ENCODE results near the gene TLR9. TPM values are rescaled to one million over a fixed set of nuclear protein-coding genes. Genes with fewer than 3 reads are reported as not detected.
A peak's percentile ranks its signal among the peaks of the same experiment; 100 is the strongest.

The TLR9 gene
- total RNA-seq, 4 donors from 2014 or later, result not detected

DNA sequence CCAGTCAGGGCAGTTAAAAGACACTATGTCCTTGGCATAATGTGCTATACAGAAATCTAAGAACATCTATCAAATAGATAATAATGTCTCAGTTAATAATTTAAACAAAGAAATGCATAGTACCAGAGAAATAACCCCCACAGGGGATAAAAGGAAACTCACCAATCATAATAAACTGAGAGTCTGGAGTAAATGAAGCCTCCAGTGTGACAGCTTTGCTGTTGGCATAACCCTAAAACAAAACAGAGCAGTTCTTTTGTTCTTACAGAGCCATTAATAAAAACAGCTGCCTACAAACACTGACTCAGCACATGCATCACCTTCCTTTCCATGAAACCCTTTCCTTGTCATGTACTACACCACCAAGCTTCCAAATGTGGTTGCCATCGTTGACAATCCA, 33.6 kb upstream of the TLR9 start:
- peak; percentile 39 for ATAC-seq
- Histone ChIP-seq H3K9me3 (no peaks in the 10 kb centered on the region), H3K36me3 (peaks cover 0 to 100% of the 10 kb centered on the region in 2 donors), H3K4me1 (peaks cover 0 to 65% (median 0%) of the 10 kb centered on the region in 3 donors), H3K4me3 (no peak overlapping the region), H3K27me3 (no peaks in the 10 kb centered on the region), H3K27ac (peak overlapping the region in 1 of 4 donors; percentile 28)
- TF ChIP-seq POLR2A (IDR thresholded peaks at IDR 0.05) (no peak), EP300 (IDR thresholded peaks at IDR 0.05) (no peak), POLR2AphosphoS5 (IDR thresholded peaks at IDR 0.05) (no peak)
- TF ChIP-seq, protein P1, sequence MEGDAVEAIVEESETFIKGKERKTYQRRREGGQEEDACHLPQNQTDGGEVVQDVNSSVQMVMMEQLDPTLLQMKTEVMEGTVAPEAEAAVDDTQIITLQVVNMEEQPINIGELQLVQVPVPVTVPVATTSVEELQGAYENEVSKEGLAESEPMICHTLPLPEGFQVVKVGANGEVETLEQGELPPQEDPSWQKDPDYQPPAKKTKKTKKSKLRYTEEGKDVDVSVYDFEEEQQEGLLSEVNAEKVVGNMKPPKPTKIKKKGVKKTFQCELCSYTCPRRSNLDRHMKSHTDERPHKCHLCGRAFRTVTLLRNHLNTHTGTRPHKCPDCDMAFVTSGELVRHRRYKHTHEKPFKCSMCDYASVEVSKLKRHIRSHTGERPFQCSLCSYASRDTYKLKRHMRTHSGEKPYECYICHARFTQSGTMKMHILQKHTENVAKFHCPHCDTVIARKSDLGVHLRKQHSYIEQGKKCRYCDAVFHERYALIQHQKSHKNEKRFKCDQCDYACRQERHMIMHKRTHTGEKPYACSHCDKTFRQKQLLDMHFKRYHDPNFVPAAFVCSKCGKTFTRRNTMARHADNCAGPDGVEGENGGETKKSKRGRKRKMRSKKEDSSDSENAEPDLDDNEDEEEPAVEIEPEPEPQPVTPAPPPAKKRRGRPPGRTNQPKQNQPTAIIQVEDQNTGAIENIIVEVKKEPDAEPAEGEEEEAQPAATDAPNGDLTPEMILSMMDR (IDR thresholded peaks at IDR 0.05), result no peak
- 45 to 67% methylated on average over 1 of the region's 1 CpG for WGBS, 2 donors (ENCODE audit: low coverage in 1 of 2)

DNA sequence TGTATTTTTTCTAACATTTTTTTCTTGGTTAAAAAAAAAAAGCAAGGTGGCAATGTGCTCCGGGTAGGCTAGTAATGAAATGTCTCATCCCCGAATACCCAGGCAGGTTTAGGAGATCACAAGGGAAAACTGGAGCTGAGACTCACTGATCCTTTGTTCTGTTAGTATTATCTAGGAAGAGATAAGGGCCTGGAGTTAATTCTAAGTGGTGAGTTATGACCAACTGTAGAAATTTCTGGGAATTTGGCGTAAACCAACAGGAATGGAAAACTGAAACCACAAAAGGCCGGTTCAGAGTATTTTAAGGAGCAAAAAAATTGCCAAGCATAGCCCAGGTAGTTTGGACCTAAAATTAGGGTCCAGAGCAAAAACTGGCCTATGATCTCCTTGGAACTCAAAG, 32.5 kb upstream of the TLR9 start:
- no peak for ATAC-seq
- H3K27ac ChIP-seq, result peak overlapping the region; percentile 10 to 63 (median 46)
- TF ChIP-seq POLR2A (IDR thresholded peaks at IDR 0.05) (no peak), EP300 (IDR thresholded peaks at IDR 0.05) (no peak), POLR2AphosphoS5 (IDR thresholded peaks at IDR 0.05) (no peak)
- TF ChIP-seq, protein P1 (IDR thresholded peaks at IDR 0.05), result no peak
- WGBS, 2 donors (ENCODE audit: low coverage in 1 of 2), result 83 to 94% methylated on average over 3 to 4 of the region's 4 CpGs
- H3K4me1 ChIP-seq, result peaks cover 0 to 63% (median 0%) of the 10 kb centered on the region in 3 donors
- H3K9me3 ChIP-seq, result no peaks in the 10 kb centered on the region
- H3K27me3 ChIP-seq, result no peaks in the 10 kb centered on the region
- peaks cover 0 to 100% of the 10 kb centered on the region in 2 donors for H3K36me3 ChIP-seq
- H3K4me3 ChIP-seq, result no peak overlapping the region

DNA sequence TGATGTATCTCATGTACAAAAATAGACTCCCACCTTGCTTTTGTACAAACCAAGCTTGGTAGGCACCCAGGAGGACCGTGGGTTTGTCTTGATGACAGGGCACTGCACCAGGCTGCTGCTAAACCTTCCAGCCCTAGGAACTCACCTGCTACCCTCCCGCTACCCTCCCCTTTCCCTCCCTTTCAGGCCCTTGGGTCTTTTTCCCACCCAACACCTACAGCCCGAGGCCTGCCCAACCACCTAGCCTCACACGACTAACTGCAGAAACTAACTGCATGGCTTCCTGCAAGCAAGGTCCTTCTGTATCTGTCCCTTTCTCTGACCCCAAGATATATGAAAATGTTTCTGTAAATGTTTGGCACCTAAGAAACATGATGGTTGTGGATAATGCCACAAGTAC, 31.2 kb upstream of the TLR9 start:
- 69 to 86% methylated on average over 2 to 4 of the region's 4 CpGs for WGBS, 2 donors (ENCODE audit: low coverage in 1 of 2)
- no peak overlapping the region for H3K27ac ChIP-seq
- no peak for ATAC-seq

DNA sequence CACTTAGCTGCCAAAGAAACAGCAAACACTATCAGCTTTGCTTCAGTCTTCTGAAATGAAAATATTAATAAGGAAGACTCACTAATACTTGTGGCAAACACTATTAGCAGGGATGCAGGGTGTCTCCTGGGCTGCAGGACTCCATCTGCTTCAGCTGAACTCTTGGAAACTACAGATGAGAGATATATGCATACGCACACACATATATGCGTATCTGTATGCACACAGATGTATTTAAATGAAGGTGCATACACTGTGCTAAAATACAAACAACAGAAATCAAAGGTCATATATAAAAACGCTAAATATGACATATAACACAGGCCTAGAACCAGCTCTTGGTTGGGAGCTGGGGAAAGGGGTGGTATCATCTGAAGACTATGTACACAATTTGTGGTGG, 30.7 kb upstream of the TLR9 start:
- TF ChIP-seq POLR2A (IDR thresholded peaks at IDR 0.05) (no peak), EP300 (IDR thresholded peaks at IDR 0.05) (no peak), POLR2AphosphoS5 (IDR thresholded peaks at IDR 0.05) (no peak)
- TF ChIP-seq, protein P1 (IDR thresholded peaks at IDR 0.05), result no peak
- WGBS, 2 donors (ENCODE audit: low coverage in 1 of 2), result 85 to 86% methylated on average over 3 of the region's 3 CpGs
- no peak overlapping the region for H3K4me3 ChIP-seq
- no peak for ATAC-seq
- peaks cover 0 to 46% (median 0%) of the 10 kb centered on the region in 3 donors for H3K4me1 ChIP-seq
- H3K9me3 ChIP-seq, result no peaks in the 10 kb centered on the region
- H3K36me3 ChIP-seq, result peaks cover 0 to 100% of the 10 kb centered on the region in 2 donors
- H3K27ac ChIP-seq, result peak overlapping the region in 1 of 4 donors; percentile 16
- H3K27me3 ChIP-seq, result no peaks in the 10 kb centered on the region

More for the DNA sequence above, 31.2 kb upstream of the TLR9 start:
- no peaks in the 10 kb centered on the region for H3K27me3 ChIP-seq
- no peaks in the 10 kb centered on the region for H3K9me3 ChIP-seq
- H3K36me3 ChIP-seq, result peaks cover 0 to 100% of the 10 kb centered on the region in 2 donors
- H3K4me3 ChIP-seq, result no peak overlapping the region
- peaks cover 0 to 50% (median 0%) of the 10 kb centered on the region in 3 donors for H3K4me1 ChIP-seq
- TF ChIP-seq POLR2AphosphoS5 (IDR thresholded peaks at IDR 0.05) (no peak), POLR2A (IDR thresholded peaks at IDR 0.05) (no peak), EP300 (IDR thresholded peaks at IDR 0.05) (no peak)
- TF ChIP-seq, protein P1 (IDR thresholded peaks at IDR 0.05), result no peak

DNA sequence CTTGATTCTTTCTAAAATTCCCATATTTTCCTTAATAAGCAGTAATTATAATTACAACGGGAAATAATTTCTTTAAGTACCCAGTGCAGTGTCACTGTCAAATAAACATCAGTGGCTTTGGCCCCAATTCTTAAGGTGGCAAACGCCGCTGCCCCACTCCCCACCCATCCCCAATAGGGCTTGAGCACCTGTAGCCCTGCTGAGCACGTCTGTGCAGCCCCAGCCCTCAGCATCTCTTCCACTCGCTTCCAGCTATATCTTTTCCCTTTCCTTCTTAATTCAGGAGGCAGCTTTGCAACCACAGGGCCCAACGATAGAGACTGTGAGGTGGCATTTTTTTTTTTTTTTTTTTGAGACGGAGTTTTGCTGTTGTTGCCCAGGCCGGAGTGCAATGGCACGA, 29.2 kb upstream of the TLR9 start:
- no peak for ATAC-seq
- Histone ChIP-seq H3K4me3 (no peak overlapping the region), H3K9me3 (no peaks in the 10 kb centered on the region), H3K36me3 (peaks cover 0 to 98% of the 10 kb centered on the region in 2 donors), H3K27me3 (no peaks in the 10 kb centered on the region), H3K4me1 (peaks cover 0 to 38% (median 0%) of the 10 kb centered on the region in 3 donors), H3K27ac (no peak overlapping the region)
- WGBS, 2 donors (ENCODE audit: low coverage in 1 of 2), result 68 to 71% methylated on average over 6 to 9 of the region's 9 CpGs
- TF ChIP-seq, protein P1 (IDR thresholded peaks at IDR 0.05), result no peak
- TF ChIP-seq EP300 (IDR thresholded peaks at IDR 0.05) (no peak), POLR2A (IDR thresholded peaks at IDR 0.05) (no peak), POLR2AphosphoS5 (IDR thresholded peaks at IDR 0.05) (no peak)

Measured in gastroesophageal sphincter (tissue), 4 donors.